ENCODE data around the gene ZBTB8B.

DNA sequence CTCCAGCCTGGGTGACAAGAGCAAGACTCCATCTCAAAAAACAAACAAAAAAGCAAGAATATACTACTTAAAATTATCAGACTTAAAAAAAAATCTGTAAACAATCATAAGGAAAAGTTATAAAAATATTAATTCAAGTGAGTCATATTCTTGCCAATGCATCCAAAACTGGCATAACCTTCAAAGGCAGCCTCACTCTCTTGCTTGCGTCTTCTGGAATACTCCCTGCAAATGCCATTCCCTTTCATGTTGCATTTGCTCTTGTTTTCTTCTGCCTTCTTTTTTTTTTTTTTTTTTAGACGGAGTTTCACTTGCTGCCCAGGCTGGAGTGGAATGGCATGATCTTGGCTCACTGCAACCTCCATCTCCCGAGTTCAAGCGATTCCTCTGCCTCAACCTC lies 42.1 kb downstream of the ZBTB8B start:
- TF ChIP-seq, protein P1, sequence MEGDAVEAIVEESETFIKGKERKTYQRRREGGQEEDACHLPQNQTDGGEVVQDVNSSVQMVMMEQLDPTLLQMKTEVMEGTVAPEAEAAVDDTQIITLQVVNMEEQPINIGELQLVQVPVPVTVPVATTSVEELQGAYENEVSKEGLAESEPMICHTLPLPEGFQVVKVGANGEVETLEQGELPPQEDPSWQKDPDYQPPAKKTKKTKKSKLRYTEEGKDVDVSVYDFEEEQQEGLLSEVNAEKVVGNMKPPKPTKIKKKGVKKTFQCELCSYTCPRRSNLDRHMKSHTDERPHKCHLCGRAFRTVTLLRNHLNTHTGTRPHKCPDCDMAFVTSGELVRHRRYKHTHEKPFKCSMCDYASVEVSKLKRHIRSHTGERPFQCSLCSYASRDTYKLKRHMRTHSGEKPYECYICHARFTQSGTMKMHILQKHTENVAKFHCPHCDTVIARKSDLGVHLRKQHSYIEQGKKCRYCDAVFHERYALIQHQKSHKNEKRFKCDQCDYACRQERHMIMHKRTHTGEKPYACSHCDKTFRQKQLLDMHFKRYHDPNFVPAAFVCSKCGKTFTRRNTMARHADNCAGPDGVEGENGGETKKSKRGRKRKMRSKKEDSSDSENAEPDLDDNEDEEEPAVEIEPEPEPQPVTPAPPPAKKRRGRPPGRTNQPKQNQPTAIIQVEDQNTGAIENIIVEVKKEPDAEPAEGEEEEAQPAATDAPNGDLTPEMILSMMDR (conservative IDR thresholded peaks at IDR 0.05 in 1 of 2, IDR thresholded peaks at IDR 0.05 in 1 of 2; ENCODE audit: extremely low read depth in 1 of 2, insufficient read depth in 1 of 2, low read depth in 1 of 2, low read length in 2 of 2), result no peak
- TF ChIP-seq EZH2 (IDR thresholded peaks at IDR 0.05; ENCODE audit: borderline replicate concordance, low read length), result no peak
